H9 (cell line): ENCODE data around the gene CHSY3. TPM values are rescaled to one million over a fixed set of nuclear protein-coding genes. Genes with fewer than 3 reads are reported as not detected.

Experiments
- DNase-seq: peaks from one replicate; pipeline ENCODE4 v3.0.0-alpha.2; 2017
- H2AFZ ChIP-seq: one replicate; pipeline ENCODE4 v1.6.1; 2013; ENCODE audit warnings: mild to moderate bottlenecking, low read length, control low read depth, moderate library complexity
- H2AK5ac ChIP-seq: 2 replicates; pipeline ENCODE4 v1.6.1; 2013; ENCODE audit warnings: low read length, control low read depth, mixed read lengths; ENCODE audit not compliant: insufficient read length
- H2BK120ac ChIP-seq: one replicate; pipeline ENCODE4 v1.6.1; 2013; ENCODE audit warnings: low read depth, mild to moderate bottlenecking, low read length, control low read depth, inconsistent platforms; ENCODE audit not compliant: poor library complexity, severe bottlenecking
- H2BK12ac ChIP-seq: 2 replicates; pipeline ENCODE4 v1.6.1; 2013; ENCODE audit warnings: low read length, control low read depth, mixed read lengths, low read depth; ENCODE audit not compliant: insufficient read length
- H2BK15ac ChIP-seq: 2 replicates; pipeline ENCODE4 v1.6.1; 2013; ENCODE audit warnings: low read depth, low read length, control low read depth
- H2BK20ac ChIP-seq: one replicate; pipeline ENCODE4 v1.6.1; 2013; ENCODE audit warnings: low read depth, mild to moderate bottlenecking, low read length, control low read depth, inconsistent platforms; ENCODE audit not compliant: poor library complexity, severe bottlenecking
- H2BK5ac ChIP-seq: 2 replicates; pipeline ENCODE4 v1.6.1; 2013; ENCODE audit warnings: low read length, control low read depth, mixed read lengths; ENCODE audit not compliant: insufficient read length
- H3K14ac ChIP-seq: 2 replicates; pipeline ENCODE4 v1.6.1; 2013; ENCODE audit warnings: low read length, control low read depth; ENCODE audit not compliant: insufficient read depth
- H3K18ac ChIP-seq: 2 replicates; pipeline ENCODE4 v1.6.1; 2013; ENCODE audit warnings: low read depth, mild to moderate bottlenecking, mixed read lengths, low read length, control low read depth; ENCODE audit not compliant: insufficient read length
- H3K23ac ChIP-seq: 2 replicates; pipeline ENCODE4 v1.6.1; 2013; ENCODE audit warnings: low read length, control low read depth, mixed read lengths, low read depth; ENCODE audit not compliant: insufficient read length
- H3K23me2 ChIP-seq: 2 replicates; pipeline ENCODE4 v1.6.1; 2013; ENCODE audit warnings: low read depth, mild to moderate bottlenecking, mixed read lengths, low read length, control low read depth; ENCODE audit not compliant: insufficient read length, poor library complexity, severe bottlenecking
- H3K27ac ChIP-seq: 2 replicates; pipeline ENCODE4 v1.5.1; 2013; ENCODE audit warnings: low read length, control low read depth, mixed read lengths, low read depth; ENCODE audit not compliant: insufficient read length
- H3K27me3 ChIP-seq: 2 replicates; pipeline ENCODE4 v1.6.1; 2013; ENCODE audit warnings: low read length, control low read depth, inconsistent platforms; ENCODE audit not compliant: insufficient read depth
- H3K4ac ChIP-seq: 2 replicates; pipeline ENCODE4 v1.6.1; 2013; ENCODE audit warnings: low read depth, mild to moderate bottlenecking, control low read depth, inconsistent platforms, low read length, moderate library complexity
- H3K4me1 ChIP-seq: 2 replicates; pipeline ENCODE4 v1.6.1; 2013; ENCODE audit warnings: low read length, control low read depth, inconsistent platforms; ENCODE audit not compliant: insufficient read depth
- H3K4me2 ChIP-seq: 2 replicates; pipeline ENCODE4 v1.6.1; 2013; ENCODE audit warnings: low read length, control low read depth, mixed read lengths; ENCODE audit not compliant: insufficient read length, insufficient read depth
- H3K56ac ChIP-seq: 2 replicates; pipeline ENCODE4 v1.6.1; 2013; ENCODE audit warnings: low read depth, mild to moderate bottlenecking, mixed read lengths, low read length, control low read depth; ENCODE audit not compliant: insufficient read length
- H3K79me1 ChIP-seq: 2 replicates; pipeline ENCODE4 v1.6.1; 2013; ENCODE audit warnings: low read depth, mild to moderate bottlenecking, moderate library complexity, low read length, control low read depth, inconsistent platforms; ENCODE audit not compliant: insufficient read depth, poor library complexity, severe bottlenecking
- H3K79me2 ChIP-seq: 2 replicates; pipeline ENCODE4 v1.6.1; 2013; ENCODE audit warnings: low read length, control low read depth, inconsistent platforms; ENCODE audit not compliant: insufficient read depth
- H3K9ac ChIP-seq: 2 replicates; pipeline ENCODE4 v1.6.1; 2013; ENCODE audit warnings: low read length, control low read depth, mixed read lengths; ENCODE audit not compliant: insufficient read length; ENCODE audit errors: extremely low read depth
- H3K9me3 ChIP-seq: one replicate; pipeline ENCODE4 v1.6.1; 2013; ENCODE audit warnings: low read depth, low read length, inconsistent platforms; ENCODE audit not compliant: control insufficient read depth
- H3T11ph ChIP-seq: one replicate; pipeline ENCODE4 v1.6.1; 2013; ENCODE audit warnings: mild to moderate bottlenecking, low read length, control low read depth, inconsistent platforms
- H4K20me1 ChIP-seq: one replicate; pipeline ENCODE4 v1.6.1; 2013; ENCODE audit not compliant: control insufficient read depth, insufficient read length, insufficient read depth
- H4K5ac ChIP-seq: 2 replicates; pipeline ENCODE4 v1.6.1; 2013; ENCODE audit warnings: low read depth, mild to moderate bottlenecking, mixed read lengths, low read length, control low read depth; ENCODE audit not compliant: insufficient read length
- H4K8ac ChIP-seq: replicated peaks from 2 replicates; pipeline ENCODE4 v1.6.1; 2013; ENCODE audit warnings: low read length, control low read depth, mixed read lengths, low read depth; ENCODE audit not compliant: insufficient read length
- H4K91ac ChIP-seq: 2 replicates; pipeline ENCODE4 v1.6.1; 2013; ENCODE audit warnings: low read depth, mild to moderate bottlenecking, moderate library complexity, mixed read lengths, low read length, control low read depth; ENCODE audit not compliant: insufficient read length
- H3K27ac Mint-ChIP-seq, 3 experiments: 2 replicates in 2 of 3; 3 replicates in 1 of 3; pipeline ENCODE4 v1.8.0; 2020 to 2021; ENCODE audit warnings: mixed read lengths in 3 of 3, mild to moderate bottlenecking in 1 of 3, moderate library complexity in 1 of 3
- H3K27me3 Mint-ChIP-seq: 2 replicates; pipeline ENCODE4 v1.8.0; 2021; ENCODE audit warnings: low read depth, mild to moderate bottlenecking, moderate library complexity, mixed read lengths
- H3K36me3 Mint-ChIP-seq, 3 experiments: 2 replicates in 2 of 3; 3 replicates in 1 of 3; pipeline ENCODE4 v1.8.0; 2020 to 2021; ENCODE audit warnings: low read depth in 3 of 3, mixed read lengths in 3 of 3; ENCODE audit not compliant: insufficient read depth in 1 of 3
- H3K4me1 Mint-ChIP-seq, 2 experiments: 2 replicates each; pipeline ENCODE4 v1.8.0; 2020; ENCODE audit warnings: mixed read lengths in 2 of 2
- H3K4me3 Mint-ChIP-seq, 2 experiments: 2 replicates in 1 of 2; 3 replicates in 1 of 2; pipeline ENCODE4 v1.8.0; 2020 to 2021; ENCODE audit warnings: mild to moderate bottlenecking in 2 of 2, mixed read lengths in 2 of 2, moderate library complexity in 1 of 2
- H3K9me3 Mint-ChIP-seq, 2 experiments: 2 replicates in 1 of 2; 3 replicates in 1 of 2; pipeline ENCODE4 v1.8.0; 2020; ENCODE audit warnings: mild to moderate bottlenecking in 2 of 2, mixed read lengths in 2 of 2, moderate library complexity in 1 of 2
- WGBS: extraction: QIAGEN DNeasy Blood & Tissue Kit; methylation state at CpG from one replicate; pipeline ENCODE4 v1.1.7; 2013; ENCODE audit warnings: missing lambda C conversion rate, low lambda C conversion rate, mixed read lengths; ENCODE audit not compliant: insufficient read length; ENCODE audit errors: extremely low coverage; 5-methylcytosine and 5-hydroxymethylcytosine counted together
- total RNA-seq: library from RNA; stranded (reverse); gene quantifications from 2 replicates; pipeline ENCODE4 v1.2.1, GENCODE V29; 2021
- TF ChIP-seq, protein P1 (sequence below): fragments of 200-600 bp; sonication (generic); conservative IDR thresholded peaks from 3 replicates; pipeline ENCODE4 v1.8.0; 2021; ENCODE audit warnings: antibody characterized with exemption, mild to moderate bottlenecking

Gene CHSY3
- total RNA-seq, 1 experiment from 2014 or later: 0.37 TPM

DNA sequence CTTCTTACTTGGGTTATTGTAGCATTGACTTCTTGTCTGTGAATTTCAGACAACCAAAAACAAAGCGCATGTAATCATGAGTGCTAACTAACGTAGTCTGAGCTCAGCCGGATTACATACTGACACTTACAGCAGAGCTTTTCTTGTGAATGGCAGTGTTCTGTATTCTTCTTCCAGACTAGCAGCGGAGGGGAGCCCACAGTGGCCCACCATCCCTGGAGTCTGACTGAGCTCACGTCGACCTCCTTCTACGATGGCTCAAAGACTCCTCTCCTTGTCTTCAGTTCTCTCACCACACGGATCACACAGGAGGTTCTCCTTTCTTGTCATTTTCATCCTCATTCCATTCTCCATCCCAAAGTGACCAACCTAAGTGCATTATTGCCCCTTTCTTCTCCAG is 211.4 kb downstream of the CHSY3 start:
- H3K9me3 ChIP-seq: no peaks in the 10 kb centered on the region
- H3K14ac ChIP-seq: no peak overlapping the region
- Mint-ChIP-seq H3K27me3 (no peaks in the 10 kb centered on the region), H3K9me3 (no peaks in the 10 kb centered on the region), H3K36me3 (no peaks in the 10 kb centered on the region), H3K4me1 (peaks cover 0 to 10% of the 10 kb centered on the region in 2 experiments; a peak in 2 of 4 replicates), H3K27ac (no peak overlapping the region), H3K4me3 (no peak overlapping the region)
- H2BK15ac ChIP-seq: no peak overlapping the region
- H2BK20ac ChIP-seq: no peak overlapping the region
- no peaks in the 10 kb centered on the region for H3K79me2 ChIP-seq
- no peak overlapping the region for H2BK120ac ChIP-seq
- WGBS: no CpG with 5 or more reads among the region's 8 CpGs
- H3K23ac ChIP-seq: no peak overlapping the region
- no peak overlapping the region for H3K27ac ChIP-seq
- no peak overlapping the region for H4K5ac ChIP-seq
- no peak overlapping the region for H3K18ac ChIP-seq
- no peak overlapping the region for H2AFZ ChIP-seq
- no peak overlapping the region for H2BK12ac ChIP-seq
- no peak overlapping the region for H3T11ph ChIP-seq
- H3K4ac ChIP-seq: no peak overlapping the region
- H3K4me1 ChIP-seq: peaks cover 2% of the 10 kb centered on the region; the same call in 1 of the 2 replicates
- H4K8ac ChIP-seq: no peak overlapping the region
- DNase-seq: no peak
- H3K27me3 ChIP-seq: no peaks in the 10 kb centered on the region
- H3K9ac ChIP-seq: no peak overlapping the region
- H3K56ac ChIP-seq: no peak overlapping the region
- H4K91ac ChIP-seq: no peak overlapping the region
- H3K23me2 ChIP-seq: no peaks in the 10 kb centered on the region
- TF ChIP-seq, protein P1, sequence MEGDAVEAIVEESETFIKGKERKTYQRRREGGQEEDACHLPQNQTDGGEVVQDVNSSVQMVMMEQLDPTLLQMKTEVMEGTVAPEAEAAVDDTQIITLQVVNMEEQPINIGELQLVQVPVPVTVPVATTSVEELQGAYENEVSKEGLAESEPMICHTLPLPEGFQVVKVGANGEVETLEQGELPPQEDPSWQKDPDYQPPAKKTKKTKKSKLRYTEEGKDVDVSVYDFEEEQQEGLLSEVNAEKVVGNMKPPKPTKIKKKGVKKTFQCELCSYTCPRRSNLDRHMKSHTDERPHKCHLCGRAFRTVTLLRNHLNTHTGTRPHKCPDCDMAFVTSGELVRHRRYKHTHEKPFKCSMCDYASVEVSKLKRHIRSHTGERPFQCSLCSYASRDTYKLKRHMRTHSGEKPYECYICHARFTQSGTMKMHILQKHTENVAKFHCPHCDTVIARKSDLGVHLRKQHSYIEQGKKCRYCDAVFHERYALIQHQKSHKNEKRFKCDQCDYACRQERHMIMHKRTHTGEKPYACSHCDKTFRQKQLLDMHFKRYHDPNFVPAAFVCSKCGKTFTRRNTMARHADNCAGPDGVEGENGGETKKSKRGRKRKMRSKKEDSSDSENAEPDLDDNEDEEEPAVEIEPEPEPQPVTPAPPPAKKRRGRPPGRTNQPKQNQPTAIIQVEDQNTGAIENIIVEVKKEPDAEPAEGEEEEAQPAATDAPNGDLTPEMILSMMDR: no peak
- no peaks in the 10 kb centered on the region for H3K79me1 ChIP-seq
- H2AK5ac ChIP-seq: no peak overlapping the region
- H2BK5ac ChIP-seq: no peak overlapping the region
- no peak overlapping the region for H3K4me2 ChIP-seq
- no peaks in the 10 kb centered on the region for H4K20me1 ChIP-seq
